NCI-H2107 treated with DMSO at 0.1 percent for 48 hours (cell line): Measurements from ENCODE around the gene EDDM3A.
"Not testable (repeated sequence)": the region's sequence is repeated elsewhere in the genome, so short reads cannot be mapped to it uniquely, and the experiment has no call there.

Experiments
- DNase-seq: peaks from one replicate; lab custom pipeline; 2025; ENCODE audit not compliant: unreplicated experiment; lab: John Stamatoyannopoulos, UW

EDDM3A gene

GRCh38 chr14:20732979-20733635 is 12.6 kb upstream of the EDDM3A start:
- DNase-seq, result no peak

GRCh38 chr14:20733684-20734429 is 11.8 kb upstream of the EDDM3A start:
- DNase-seq, result no peak

GRCh38 chr14:20734430-20734806 is 11.3 kb upstream of the EDDM3A start:
- DNase-seq, result no peak

GRCh38 chr14:20738292-20738691 is 7.4 kb upstream of the EDDM3A start:
- DNase-seq, result not testable (repeated sequence)

GRCh38 chr14:20742132-20742531 is 3.6 kb upstream of the EDDM3A start:
- no peak for DNase-seq

- DNase-seq, result no peak
Measured at GRCh38 chr14:20743556-20743955, 2.1 kb upstream of the EDDM3A start.

- DNase-seq, result no peak
Measured at GRCh38 chr14:20746566-20746965, 879 bp downstream of the EDDM3A start.

- DNase-seq, result no peak
Measured at GRCh38 chr14:20748439-20748838, 2.8 kb downstream of the EDDM3A start.

- DNase-seq, result no peak
Measured at GRCh38 chr14:20750194-20750593, 4.5 kb downstream of the EDDM3A start.

- DNase-seq, result no peak
Measured at GRCh38 chr14:20751963-20752562, 6.4 kb downstream of the EDDM3A start.

GRCh38 chr14:20754308-20754707 is 8.6 kb downstream of the EDDM3A start:
- no peak for DNase-seq

- DNase-seq, result no peak
Measured at GRCh38 chr14:20755037-20755436, 9.3 kb downstream of the EDDM3A start.

- no peak for DNase-seq
Measured at GRCh38 chr14:20757965-20758364, 12.3 kb downstream of the EDDM3A start.

GRCh38 chr14:20759465-20759864 is 13.8 kb downstream of the EDDM3A start:
- DNase-seq, result not testable (repeated sequence)

- DNase-seq, result no peak
Measured at GRCh38 chr14:20760950-20761349, 15.3 kb downstream of the EDDM3A start.

GRCh38 chr14:20768593-20768892 is 22.9 kb downstream of the EDDM3A start:
- DNase-seq, result no peak

- DNase-seq, result no peak
Measured at GRCh38 chr14:20769421-20769820, 23.7 kb downstream of the EDDM3A start.

- DNase-seq, result no peak
Measured at GRCh38 chr14:20772650-20773049, 27.0 kb downstream of the EDDM3A start.

- DNase-seq, result no peak
Measured at GRCh38 chr14:20774258-20774824, 28.7 kb downstream of the EDDM3A start.

GRCh38 chr14:20775043-20775442 is 29.4 kb downstream of the EDDM3A start:
- DNase-seq, result no peak

GRCh38 chr14:20775901-20776300 is 30.2 kb downstream of the EDDM3A start:
- no peak for DNase-seq

- no peak for DNase-seq
Measured at GRCh38 chr14:20781803-20782202, 36.1 kb downstream of the EDDM3A start.
